Measurements from ENCODE around the gene PRKCH.

Gene PRKCH

GRCh38 chr14:61331992-61332657, 10.7 kb downstream of the PRKCH start:
- WGBS (ENCODE audit: extremely low coverage, insufficient coverage, low lambda C conversion rate), result no CpG with 5 or more reads among the region's 4 CpGs
- Histone ChIP-seq H3K56ac (ENCODE audit: low read length) (no peak overlapping the region), H3K27me3 (ENCODE audit: insufficient read depth, low read length, poor library complexity) (no peaks in the 10 kb centered on the region)

GRCh38 chr14:61332658-61333029, 11.3 kb downstream of the PRKCH start:
- H2BK120ac ChIP-seq (ENCODE audit: low read depth, low read length), result no peak overlapping the region
- no CpG with 5 or more reads among the region's 8 CpGs for WGBS (ENCODE audit: extremely low coverage, insufficient coverage, low lambda C conversion rate)
- H3K9ac ChIP-seq (ENCODE audit: low read length), result no peak overlapping the region
- no peaks in the 10 kb centered on the region for H3K27me3 ChIP-seq (ENCODE audit: insufficient read depth, low read length, poor library complexity)
- no peak overlapping the region for H2BK15ac ChIP-seq (replicated peaks; ENCODE audit: low read depth)
- DNase-seq, result no peak
- H3K36me3 ChIP-seq (ENCODE audit: control insufficient read depth, insufficient read depth, low read length), result no peaks in the 10 kb centered on the region
- no peak overlapping the region for H2BK5ac ChIP-seq (ENCODE audit: low read length)
- H3K79me2 ChIP-seq (ENCODE audit: control insufficient read depth, insufficient read depth, low read length), result no peaks in the 10 kb centered on the region
- H4K8ac ChIP-seq (ENCODE audit: low read depth, low read length), result no peak overlapping the region
- no peak overlapping the region for H3K27ac ChIP-seq (ENCODE audit: low read depth, low read length)
- H3K56ac ChIP-seq (ENCODE audit: low read length), result no peak overlapping the region
- H3K18ac ChIP-seq (ENCODE audit: low read length), result no peak overlapping the region
- no peaks in the 10 kb centered on the region for H3K4me1 ChIP-seq (ENCODE audit: control insufficient read depth, low read depth, low read length)
- H4K5ac ChIP-seq (ENCODE audit: low read length), result no peak overlapping the region
- H3K79me1 ChIP-seq (ENCODE audit: low read length), result no peaks in the 10 kb centered on the region
- H3K4me3 ChIP-seq (ENCODE audit: low read length), result no peak overlapping the region
- H2AK5ac ChIP-seq (ENCODE audit: low read length), result no peak overlapping the region
- no peak overlapping the region for H3K23ac ChIP-seq (ENCODE audit: low read length)
- H3K4me2 ChIP-seq (ENCODE audit: low read length), result no peak overlapping the region
- H3K4ac ChIP-seq (ENCODE audit: low read depth, low read length), result no peak overlapping the region

More at GRCh38 chr14:61331992-61332657, 10.7 kb downstream of the PRKCH start:
- Histone ChIP-seq H2AK5ac (ENCODE audit: low read length) (no peak overlapping the region), H3K27ac (ENCODE audit: low read depth, low read length) (no peak overlapping the region), H3K9ac (ENCODE audit: low read length) (no peak overlapping the region), H3K23ac (ENCODE audit: low read length) (no peak overlapping the region), H3K4me3 (ENCODE audit: low read length) (no peak overlapping the region), H4K8ac (ENCODE audit: low read depth, low read length) (no peak overlapping the region), H3K4me1 (ENCODE audit: control insufficient read depth, low read depth, low read length) (no peaks in the 10 kb centered on the region), H3K18ac (ENCODE audit: low read length) (no peak overlapping the region), H3K79me1 (ENCODE audit: low read length) (no peaks in the 10 kb centered on the region), H2BK15ac (replicated peaks; ENCODE audit: low read depth) (no peak overlapping the region), H2BK5ac (ENCODE audit: low read length) (no peak overlapping the region), H3K79me2 (ENCODE audit: control insufficient read depth, insufficient read depth, low read length) (no peaks in the 10 kb centered on the region), H3K36me3 (ENCODE audit: control insufficient read depth, insufficient read depth, low read length) (no peaks in the 10 kb centered on the region), H3K4ac (ENCODE audit: low read depth, low read length) (no peak overlapping the region), H4K5ac (ENCODE audit: low read length) (no peak overlapping the region), H3K4me2 (ENCODE audit: low read length) (no peak overlapping the region), H2BK120ac (ENCODE audit: low read depth, low read length) (no peak overlapping the region)
- no peak for DNase-seq

GRCh38 chr14:61333087-61333486, 11.7 kb downstream of the PRKCH start:
- Histone ChIP-seq H3K27ac (ENCODE audit: low read depth, low read length) (no peak overlapping the region), H4K5ac (ENCODE audit: low read length) (no peak overlapping the region), H2BK15ac (replicated peaks; ENCODE audit: low read depth) (no peak overlapping the region), H3K23ac (ENCODE audit: low read length) (no peak overlapping the region), H3K36me3 (ENCODE audit: control insufficient read depth, insufficient read depth, low read length) (no peaks in the 10 kb centered on the region), H3K4me3 (ENCODE audit: low read length) (no peak overlapping the region), H3K9ac (ENCODE audit: low read length) (no peak overlapping the region), H3K4ac (ENCODE audit: low read depth, low read length) (no peak overlapping the region), H2BK120ac (ENCODE audit: low read depth, low read length) (no peak overlapping the region), H2BK5ac (ENCODE audit: low read length) (no peak overlapping the region), H3K56ac (ENCODE audit: low read length) (no peak overlapping the region), H3K27me3 (ENCODE audit: insufficient read depth, low read length, poor library complexity) (no peaks in the 10 kb centered on the region), H3K79me2 (ENCODE audit: control insufficient read depth, insufficient read depth, low read length) (no peaks in the 10 kb centered on the region), H4K8ac (ENCODE audit: low read depth, low read length) (no peak overlapping the region), H3K18ac (ENCODE audit: low read length) (no peak overlapping the region), H2AK5ac (ENCODE audit: low read length) (no peak overlapping the region), H3K79me1 (ENCODE audit: low read length) (no peaks in the 10 kb centered on the region), H3K4me2 (ENCODE audit: low read length) (no peak overlapping the region), H3K4me1 (ENCODE audit: control insufficient read depth, low read depth, low read length) (no peaks in the 10 kb centered on the region)
- DNase-seq, result no peak
- no CpG with 5 or more reads among the region's 1 CpG for WGBS (ENCODE audit: extremely low coverage, insufficient coverage, low lambda C conversion rate)

- Histone ChIP-seq H4K8ac (ENCODE audit: low read depth, low read length) (no peak overlapping the region), H3K79me1 (ENCODE audit: low read length) (no peaks in the 10 kb centered on the region), H2BK15ac (replicated peaks; ENCODE audit: low read depth) (no peak overlapping the region), H3K9ac (ENCODE audit: low read length) (no peak overlapping the region), H3K79me2 (ENCODE audit: control insufficient read depth, insufficient read depth, low read length) (no peaks in the 10 kb centered on the region), H3K4ac (ENCODE audit: low read depth, low read length) (no peak overlapping the region), H2AK5ac (ENCODE audit: low read length) (no peak overlapping the region), H2BK5ac (ENCODE audit: low read length) (no peak overlapping the region), H3K4me1 (ENCODE audit: control insufficient read depth, low read depth, low read length) (no peaks in the 10 kb centered on the region), H3K4me3 (ENCODE audit: low read length) (no peak overlapping the region), H3K56ac (ENCODE audit: low read length) (no peak overlapping the region), H3K18ac (ENCODE audit: low read length) (no peak overlapping the region), H2BK120ac (ENCODE audit: low read depth, low read length) (no peak overlapping the region), H3K27ac (ENCODE audit: low read depth, low read length) (no peak overlapping the region), H3K27me3 (ENCODE audit: insufficient read depth, low read length, poor library complexity) (no peaks in the 10 kb centered on the region), H3K4me2 (ENCODE audit: low read length) (no peak overlapping the region), H3K36me3 (ENCODE audit: control insufficient read depth, insufficient read depth, low read length) (no peaks in the 10 kb centered on the region), H3K23ac (ENCODE audit: low read length) (no peak overlapping the region), H4K5ac (ENCODE audit: low read length) (no peak overlapping the region)
- no peak for DNase-seq
- WGBS (ENCODE audit: extremely low coverage, insufficient coverage, low lambda C conversion rate), result no CpG with 5 or more reads among the region's 11 CpGs
Measured at GRCh38 chr14:61334197-61334701, 12.9 kb downstream of the PRKCH start.

- H4K5ac ChIP-seq (ENCODE audit: low read length), result no peak overlapping the region
- no peak for DNase-seq
- H3K4me1 ChIP-seq (ENCODE audit: control insufficient read depth, low read depth, low read length), result no peaks in the 10 kb centered on the region
- no peaks in the 10 kb centered on the region for H3K79me1 ChIP-seq (ENCODE audit: low read length)
- H2BK15ac ChIP-seq (replicated peaks; ENCODE audit: low read depth), result no peak overlapping the region
- H2BK5ac ChIP-seq (ENCODE audit: low read length), result no peak overlapping the region
- WGBS (ENCODE audit: extremely low coverage, insufficient coverage, low lambda C conversion rate), result no CpG with 5 or more reads among the region's 3 CpGs
- H2AK5ac ChIP-seq (ENCODE audit: low read length), result no peak overlapping the region
- H3K27ac ChIP-seq (ENCODE audit: low read depth, low read length), result no peak overlapping the region
- H3K36me3 ChIP-seq (ENCODE audit: control insufficient read depth, insufficient read depth, low read length), result no peaks in the 10 kb centered on the region
- no peaks in the 10 kb centered on the region for H3K27me3 ChIP-seq (ENCODE audit: insufficient read depth, low read length, poor library complexity)
- no peak overlapping the region for H4K8ac ChIP-seq (ENCODE audit: low read depth, low read length)
- H2BK120ac ChIP-seq (ENCODE audit: low read depth, low read length), result no peak overlapping the region
- no peak overlapping the region for H3K4ac ChIP-seq (ENCODE audit: low read depth, low read length)
- H3K56ac ChIP-seq (ENCODE audit: low read length), result no peak overlapping the region
- no peaks in the 10 kb centered on the region for H3K79me2 ChIP-seq (ENCODE audit: control insufficient read depth, insufficient read depth, low read length)
- no peak overlapping the region for H3K18ac ChIP-seq (ENCODE audit: low read length)
- H3K9ac ChIP-seq (ENCODE audit: low read length), result no peak overlapping the region
- H3K23ac ChIP-seq (ENCODE audit: low read length), result no peak overlapping the region
- H3K4me2 ChIP-seq (ENCODE audit: low read length), result no peak overlapping the region
- H3K4me3 ChIP-seq (ENCODE audit: low read length), result no peak overlapping the region
Measured at GRCh38 chr14:61335049-61335448, 13.7 kb downstream of the PRKCH start.
